Activated CD4-positive, alpha-beta T cell treated with anti-CD3 and anti-CD28 coated beads, Interleukin-2, amount 50 U/mL, for 48 hours (primary cell): ENCODE results near the gene UBXN11.
"Not testable (repeated sequence)": the region's sequence is repeated elsewhere in the genome, so short reads cannot be mapped to it uniquely, and the experiment has no call there.

ENCODE experiments used
- DNase-seq, 2 experiments: peaks; one replicate each; pipeline ENCODE4 v3.0.0-alpha.2; 2020

The UBXN11 gene

DNA sequence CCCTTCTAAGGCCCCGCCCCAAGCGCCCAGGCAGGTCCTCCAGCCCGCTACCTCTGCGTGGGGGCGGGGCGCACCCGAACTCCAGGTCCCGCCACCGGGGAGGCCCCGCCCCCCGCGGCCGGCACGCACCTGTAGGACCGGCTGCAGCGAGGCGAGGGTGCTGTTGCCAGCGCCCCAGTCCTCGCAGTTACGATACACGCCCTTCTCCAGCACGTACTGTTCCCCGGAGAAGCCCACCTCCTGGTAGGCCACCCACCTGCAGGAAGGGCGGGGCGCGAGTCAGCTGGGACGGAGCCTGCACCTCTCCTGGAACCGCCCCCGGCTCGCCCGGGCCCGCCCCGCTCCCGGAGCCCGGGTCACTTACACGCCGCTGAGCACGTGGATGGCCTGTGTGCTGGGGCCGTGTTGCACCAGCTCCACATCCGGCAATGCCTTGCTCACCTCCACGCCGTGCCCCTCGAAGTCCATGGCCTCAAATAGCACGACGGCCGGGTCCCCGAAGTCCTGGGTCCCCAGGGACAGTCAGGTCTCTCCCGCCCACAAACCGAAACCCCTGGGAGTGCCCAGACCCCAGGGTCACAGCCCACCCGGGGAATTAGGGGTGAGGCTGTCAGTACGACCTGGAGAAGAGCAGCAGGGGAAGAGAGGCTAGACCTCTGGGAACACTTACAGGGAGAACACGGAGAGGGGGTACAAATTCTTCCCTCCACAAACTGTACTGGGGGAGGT lies 30.2 kb upstream of the UBXN11 start:
- DNase-seq = peak; percentile 90 to 92

DNA sequence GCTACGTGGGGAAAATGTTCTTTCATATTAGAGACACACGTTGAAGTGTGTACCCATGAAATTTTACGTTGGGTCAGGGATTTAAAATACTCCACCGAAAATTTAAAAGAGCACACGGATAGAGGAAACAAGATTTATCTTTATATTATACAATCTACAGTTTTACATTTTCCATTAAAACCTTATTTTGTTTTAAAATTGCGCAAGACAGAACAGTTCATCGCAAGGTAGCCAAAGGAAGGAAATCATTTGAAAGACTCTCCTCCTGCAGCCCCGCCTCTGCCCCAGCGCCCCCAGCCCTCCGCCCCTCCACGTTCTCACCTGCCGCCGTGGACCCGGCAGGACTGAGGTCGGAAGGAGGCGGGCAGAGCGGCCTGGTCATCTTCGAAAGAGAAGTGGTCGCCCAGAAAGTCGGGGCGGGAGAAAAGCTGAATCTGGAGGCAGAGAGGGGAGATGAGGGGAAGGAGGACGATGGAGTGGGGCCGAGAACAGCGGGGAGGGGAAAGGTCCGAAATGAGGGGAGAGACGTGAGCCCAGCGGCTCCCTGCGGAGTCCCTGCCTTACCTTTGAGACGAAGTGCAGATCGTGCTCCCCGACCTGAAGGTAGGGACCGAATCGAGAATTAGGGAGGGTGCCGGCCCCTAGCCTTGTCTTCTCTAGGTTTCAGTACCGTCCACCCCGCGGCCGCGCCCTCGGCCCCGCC lies 29.5 kb upstream of the UBXN11 start:
- DNase-seq = no peak

GRCh38 chr1:26333312-26333711 lies 26.9 kb upstream of the UBXN11 start:
- not testable (repeated sequence) for DNase-seq

DNA sequence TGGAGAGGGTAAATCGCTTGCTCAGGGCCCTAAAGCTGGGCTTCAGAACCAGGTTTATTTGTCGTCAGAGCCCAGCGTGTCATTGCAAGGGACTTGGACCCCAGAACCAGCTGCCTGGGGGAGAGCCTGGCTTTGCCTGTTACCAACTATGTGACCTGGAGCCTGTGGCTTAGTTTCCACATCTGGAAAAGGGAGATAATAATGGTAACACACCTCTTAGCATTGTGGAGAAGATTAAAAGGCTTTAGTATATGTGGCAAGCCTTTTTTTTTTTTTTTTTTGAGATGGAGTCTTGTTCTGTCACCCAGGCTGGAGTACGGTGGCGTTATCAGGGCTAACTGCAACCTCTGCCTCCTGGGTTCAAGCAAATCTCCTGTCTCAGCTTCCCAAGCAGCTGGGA lies 23.8 kb upstream of the UBXN11 start:
- DNase-seq = no peak

- DNase-seq = not testable (repeated sequence)
These were observed 22.9 kb upstream of the UBXN11 start for GRCh38 chr1:26329380-26329779.

DNA sequence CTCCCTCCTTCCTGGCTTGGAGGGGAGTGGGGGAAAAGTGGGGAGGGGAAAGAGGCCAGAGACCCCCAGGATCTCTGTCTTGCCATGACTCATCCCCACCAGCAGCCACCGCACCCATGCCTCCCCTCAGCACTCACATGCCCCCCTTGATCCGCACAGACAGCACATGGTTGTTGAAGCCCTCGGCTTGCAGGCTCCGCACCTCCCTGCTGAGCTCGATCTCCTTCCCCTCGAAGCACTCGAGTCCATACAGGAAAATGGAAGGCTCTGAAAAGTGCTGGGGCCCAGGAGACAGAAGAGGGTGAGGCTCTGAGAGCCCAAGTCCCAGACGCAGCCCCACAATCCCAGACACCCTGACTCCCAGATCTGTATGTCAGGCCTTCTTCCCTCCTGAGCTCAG lies 22.2 kb upstream of the UBXN11 start:
- DNase-seq = no peak

- DNase-seq = no peak
These were observed 21.5 kb upstream of the UBXN11 start for GRCh38 chr1:26327956-26328362.

DNA sequence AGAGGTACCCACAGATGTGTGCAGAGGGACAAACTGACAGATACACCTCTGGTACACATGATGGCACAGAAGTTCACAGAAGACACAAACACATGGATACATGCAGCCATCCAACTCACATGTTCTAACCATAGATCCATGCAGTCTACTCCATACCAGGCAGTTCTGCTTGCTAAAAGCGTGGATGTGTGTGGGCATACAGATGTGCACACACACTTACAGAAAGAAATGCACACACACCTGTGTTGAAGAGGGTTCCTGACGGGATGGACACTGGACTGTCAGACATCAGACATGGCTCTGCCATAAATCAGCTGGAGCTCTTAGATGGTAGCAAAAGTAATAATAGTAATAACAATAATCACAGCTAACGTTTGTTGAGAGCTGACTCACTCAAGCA lies 18.1 kb upstream of the UBXN11 start:
- DNase-seq = no peak

DNA sequence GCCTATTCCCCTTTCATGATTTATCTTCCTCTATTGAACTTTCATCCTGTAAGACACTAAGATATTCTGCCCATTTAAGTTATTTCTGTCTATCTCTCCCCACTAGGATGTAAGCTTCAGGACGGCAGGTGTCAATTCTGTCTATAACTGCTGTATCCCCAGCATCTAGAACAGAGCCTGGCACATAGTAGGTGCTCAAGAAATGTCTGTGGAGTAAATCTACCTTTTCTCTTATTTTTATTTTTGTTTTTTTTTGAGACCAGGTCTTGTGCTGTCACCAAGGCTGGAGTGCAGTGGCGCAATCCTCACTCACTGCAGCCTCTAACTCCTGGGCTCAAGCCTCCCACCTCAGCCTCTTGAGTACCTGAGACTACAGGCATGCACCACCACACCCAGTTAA lies 16.9 kb upstream of the UBXN11 start:
- no peak for DNase-seq

DNA sequence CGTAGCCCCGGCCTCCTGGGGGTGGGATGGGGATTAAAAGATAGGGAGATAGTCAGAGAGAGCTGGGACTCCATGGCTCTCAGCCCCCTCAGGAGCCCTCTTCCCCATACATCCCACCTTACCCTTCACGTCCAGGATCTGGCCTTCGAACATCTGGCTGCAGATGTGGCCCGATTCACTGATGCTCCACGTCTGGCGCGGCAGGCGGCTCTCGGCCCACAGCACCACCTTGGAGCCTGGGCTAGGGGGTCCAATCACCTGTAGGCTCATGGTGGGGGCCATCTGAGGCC lies 15.6 kb upstream of the UBXN11 start:
- no peak for DNase-seq

GRCh38 chr1:26321315-26322041 lies 15.0 kb upstream of the UBXN11 start:
- peak; percentile 99 for DNase-seq

DNA sequence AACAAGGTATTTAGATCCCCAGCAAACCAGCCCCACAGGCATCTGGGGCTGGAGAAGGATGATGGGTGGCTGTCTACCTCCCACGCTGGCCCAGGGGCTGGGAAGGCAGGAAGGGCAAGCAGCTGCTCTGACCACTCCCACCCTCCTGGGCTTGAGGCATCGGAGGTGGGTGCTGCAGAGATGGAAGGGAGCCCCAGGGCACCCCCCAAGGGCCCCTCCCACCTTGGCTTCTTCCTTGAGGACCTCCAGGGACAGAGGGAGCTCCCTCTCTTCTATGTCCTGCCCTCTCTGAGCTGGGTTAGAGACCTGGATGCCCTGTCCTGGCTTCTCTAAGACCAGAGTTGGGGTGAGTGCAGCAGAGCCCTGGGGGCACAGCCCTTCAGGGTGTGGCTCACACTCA lies 14.5 kb upstream of the UBXN11 start:
- peak in 1 of 2 experiments; percentile 16 for DNase-seq

- DNase-seq = peak; percentile 65 to 76
These were observed 12.1 kb upstream of the UBXN11 start for GRCh38 chr1:26318338-26319064.

GRCh38 chr1:26317612-26318337 lies 11.3 kb upstream of the UBXN11 start, which contains the start of gene CD52:
Gene CD52 (plus strand): TSS chr1:26317958. CDS start chr1:26318018, 60 bp downstream.
- peak; percentile 75 to 83 for DNase-seq

- no peak for DNase-seq
These were observed 10.7 kb upstream of the UBXN11 start for GRCh38 chr1:26317146-26317545.

DNA sequence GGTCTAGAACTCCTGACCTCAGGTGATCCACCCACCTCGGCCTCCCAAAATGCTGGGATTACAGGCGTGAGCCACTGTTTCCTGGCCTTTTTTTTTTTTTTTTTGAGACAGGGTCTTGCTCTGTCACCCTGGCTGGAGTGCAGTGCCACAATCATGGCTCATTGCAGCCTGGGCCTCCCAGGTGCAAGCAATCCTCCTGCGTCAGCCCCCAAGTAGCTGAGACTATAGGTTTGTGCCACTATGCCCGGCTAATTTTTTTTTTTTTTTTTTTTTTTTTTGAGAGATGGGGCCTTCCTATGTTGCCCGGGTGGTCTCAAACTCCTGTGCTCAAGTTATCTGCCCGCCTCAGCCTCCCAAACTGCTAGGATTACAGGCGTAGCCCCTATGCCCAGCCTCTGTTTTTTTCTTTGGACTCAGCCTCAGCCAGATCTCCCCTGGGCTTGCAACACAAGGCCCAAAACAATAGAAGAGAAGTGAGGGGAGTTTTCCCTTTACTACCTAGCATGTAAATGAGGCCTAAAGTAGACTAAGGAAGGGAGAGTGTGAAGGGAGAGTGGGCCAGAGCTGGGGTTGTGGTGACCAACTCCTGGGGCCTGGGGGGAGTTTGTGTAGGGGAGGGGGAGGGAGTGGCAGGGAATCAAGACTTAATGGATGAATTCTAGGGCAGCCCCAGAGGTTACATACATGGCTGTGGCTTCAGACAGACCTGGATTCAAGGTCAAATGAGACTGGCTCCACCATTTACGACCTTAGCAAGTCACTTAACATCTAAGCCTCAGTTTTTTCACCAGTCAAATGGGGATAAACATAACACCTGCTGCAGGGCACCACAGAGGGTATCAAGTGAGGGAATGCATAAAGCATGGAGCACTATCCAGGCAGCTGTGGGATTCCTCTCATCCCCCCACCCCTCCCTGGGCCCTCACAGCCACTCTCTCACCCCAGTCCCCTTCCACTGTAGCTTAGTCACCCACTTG lies 9.7 kb upstream of the UBXN11 start:
- DNase-seq = no peak

DNA sequence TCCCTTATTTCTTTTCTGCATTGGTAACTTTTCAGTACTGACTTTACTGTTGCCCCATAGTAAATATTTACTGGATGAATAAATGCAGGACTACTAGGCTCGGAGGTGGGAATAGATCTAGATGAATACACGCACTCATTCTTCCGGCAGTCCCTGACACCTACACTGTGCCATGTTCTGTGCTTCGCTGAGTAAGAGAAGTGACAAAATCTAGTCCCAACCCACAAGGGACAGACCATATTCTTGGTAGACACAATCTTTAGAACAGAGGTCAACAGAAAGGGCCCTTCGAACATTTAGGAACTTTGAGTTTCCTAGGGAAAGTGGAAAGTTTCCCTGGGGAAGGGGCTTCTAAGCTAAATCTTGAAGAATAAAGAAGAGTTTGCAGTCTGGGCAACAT lies 8.1 kb upstream of the UBXN11 start:
- no peak for DNase-seq

DNA sequence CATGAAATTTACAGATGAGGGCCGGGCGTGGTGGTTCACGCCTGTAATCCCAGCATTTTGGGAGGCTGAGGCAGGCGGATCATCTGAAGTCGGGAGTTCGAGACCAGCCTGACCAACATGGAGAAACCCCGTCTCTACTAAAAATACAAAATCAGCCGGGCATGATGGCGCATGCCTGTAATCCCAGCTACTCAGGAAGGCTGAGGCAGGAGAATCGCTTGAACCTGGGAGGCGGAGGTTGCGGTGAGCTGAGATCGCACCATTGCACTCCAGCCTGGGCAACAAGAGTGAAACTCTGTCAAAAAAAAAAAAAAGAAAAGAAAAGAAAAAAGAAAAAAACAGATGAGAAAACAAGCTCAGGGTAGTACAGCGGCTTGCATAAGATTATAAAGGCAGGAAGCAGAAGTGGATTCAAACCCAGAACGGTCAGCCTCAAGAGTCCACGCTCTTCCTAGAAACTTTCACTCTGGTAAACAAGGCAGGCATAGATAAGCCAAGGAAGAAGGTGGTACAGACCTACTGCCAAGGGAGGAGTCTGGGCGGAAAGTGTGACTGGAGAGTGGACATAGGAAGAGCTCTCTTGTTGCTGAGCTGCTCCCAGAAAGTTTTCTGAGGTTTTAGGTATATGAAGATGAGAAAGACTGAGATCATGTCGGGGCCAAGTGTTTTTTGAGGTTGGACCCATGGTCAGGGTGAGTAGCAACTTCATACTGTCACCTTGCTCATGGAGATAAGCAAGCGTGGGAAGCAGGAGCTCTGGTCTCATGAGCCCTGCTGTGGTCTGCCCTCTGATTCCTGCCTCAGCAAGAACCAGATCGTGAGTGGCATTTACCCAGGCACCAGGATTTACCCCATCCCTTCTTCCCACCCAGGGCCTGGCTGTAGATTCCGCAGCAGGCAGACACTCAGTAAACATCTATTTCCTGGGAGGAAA lies 1.8 kb upstream of the UBXN11 start:
- peak; percentile 48 to 54 for DNase-seq

GRCh38 chr1:26307363-26307781 lies 936 bp upstream of the UBXN11 start:
- peak; percentile 20 to 41 for DNase-seq

DNA sequence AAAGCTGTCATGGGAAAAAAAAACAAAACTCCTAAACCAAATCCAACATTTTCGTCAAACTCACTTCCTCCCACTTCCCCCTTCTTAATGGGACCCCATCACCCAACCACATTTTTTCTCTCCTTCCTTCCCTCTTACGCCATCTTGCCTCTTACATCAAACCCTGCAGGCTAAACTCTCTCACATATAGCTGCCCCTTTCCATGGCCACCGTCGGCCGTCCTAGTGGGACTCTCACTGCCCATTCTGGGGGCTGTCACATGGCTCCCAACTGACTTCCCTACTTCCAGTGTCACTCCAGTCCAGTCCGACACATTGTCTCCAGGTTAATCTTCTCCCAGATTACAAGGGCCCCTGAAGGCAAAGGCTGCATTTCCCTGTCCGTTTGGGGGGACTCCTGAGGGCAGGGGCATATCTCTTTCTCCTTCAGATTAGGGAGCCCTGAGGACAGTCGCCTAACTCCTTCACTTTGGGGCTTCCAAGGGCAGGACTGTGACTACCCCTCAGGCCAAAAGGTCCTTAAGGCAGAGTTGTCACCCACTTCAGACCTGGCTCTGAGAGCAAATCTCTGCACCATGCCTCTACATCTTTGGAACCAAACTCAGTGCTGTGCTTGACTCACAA lies 658 bp downstream of the UBXN11 start:
- DNase-seq = no peak
